Thymus (tissue), 11 donors: Measurements from ENCODE around the gene SAMHD1. TPM values are rescaled to one million over a fixed set of nuclear protein-coding genes. Genes with fewer than 3 reads are reported as not detected.

Experiments used
- DNase-seq, 9 donors: peaks; one replicate each; pipeline ENCODE4 v3.0.0-alpha.2; 2013; ENCODE audit warnings: low spot score in 9 of 9, low read depth in 6 of 9, missing footprints in 1 of 9
- H3K27ac ChIP-seq, 2 donors: one replicate each; pipeline ENCODE4 v1.5.1; 2013; ENCODE audit warnings: control low read depth in 1 of 2, low read depth in 1 of 2, low read length in 1 of 2, mild to moderate bottlenecking in 1 of 2, moderate library complexity in 1 of 2
- H3K27me3 ChIP-seq, 2 donors: one replicate each; pipeline ENCODE4 v1.5.1; 2013; ENCODE audit warnings: low read length in 1 of 2; ENCODE audit not compliant: control insufficient read depth in 2 of 2, insufficient read depth in 1 of 2
- H3K36me3 ChIP-seq, 2 donors: one replicate each; pipeline ENCODE4 v1.5.1; 2013; ENCODE audit warnings: low read length in 1 of 2, mild to moderate bottlenecking in 1 of 2, moderate library complexity in 1 of 2; ENCODE audit not compliant: control insufficient read depth in 2 of 2, insufficient read depth in 2 of 2
- H3K4me1 ChIP-seq, 2 donors: one replicate each; pipeline ENCODE4 v1.5.1; 2013; ENCODE audit warnings: low read length in 2 of 2; ENCODE audit not compliant: control insufficient read depth in 2 of 2, insufficient read depth in 2 of 2
- H3K4me3 ChIP-seq, 2 donors: one replicate each; pipeline ENCODE4 v1.5.1; 2013; ENCODE audit warnings: low read length in 2 of 2, control low read depth in 1 of 2, mild to moderate bottlenecking in 1 of 2
- H3K9me3 ChIP-seq, 2 donors: one replicate each; pipeline ENCODE4 v1.5.1; 2013; ENCODE audit warnings: low read length in 1 of 2, mild to moderate bottlenecking in 1 of 2; ENCODE audit not compliant: control insufficient read depth in 2 of 2, insufficient read depth in 1 of 2
- WGBS: extraction: QIAGEN DNeasy Blood & Tissue Kit; methylation state at CpG from one replicate; pipeline ENCODE4 v1.1.7; 2013; 5-methylcytosine and 5-hydroxymethylcytosine counted together
- polyA plus RNA-seq: library from polyadenylated mRNA; stranded (reverse); fragments of 200-250 nt; gene quantifications from one replicate; pipeline ENCODE4 v1.2.3, GENCODE V29; 2013
- total RNA-seq: library from RNA; stranded (reverse); fragments of 120-200 nt; gene quantifications from one replicate; pipeline ENCODE4 v1.2.4, GENCODE V29; 2013
- donor health status: healthy.

The SAMHD1 gene
- total and polyA plus RNA-seq, 2 donors = 45.3 to 86.2 TPM

DNA sequence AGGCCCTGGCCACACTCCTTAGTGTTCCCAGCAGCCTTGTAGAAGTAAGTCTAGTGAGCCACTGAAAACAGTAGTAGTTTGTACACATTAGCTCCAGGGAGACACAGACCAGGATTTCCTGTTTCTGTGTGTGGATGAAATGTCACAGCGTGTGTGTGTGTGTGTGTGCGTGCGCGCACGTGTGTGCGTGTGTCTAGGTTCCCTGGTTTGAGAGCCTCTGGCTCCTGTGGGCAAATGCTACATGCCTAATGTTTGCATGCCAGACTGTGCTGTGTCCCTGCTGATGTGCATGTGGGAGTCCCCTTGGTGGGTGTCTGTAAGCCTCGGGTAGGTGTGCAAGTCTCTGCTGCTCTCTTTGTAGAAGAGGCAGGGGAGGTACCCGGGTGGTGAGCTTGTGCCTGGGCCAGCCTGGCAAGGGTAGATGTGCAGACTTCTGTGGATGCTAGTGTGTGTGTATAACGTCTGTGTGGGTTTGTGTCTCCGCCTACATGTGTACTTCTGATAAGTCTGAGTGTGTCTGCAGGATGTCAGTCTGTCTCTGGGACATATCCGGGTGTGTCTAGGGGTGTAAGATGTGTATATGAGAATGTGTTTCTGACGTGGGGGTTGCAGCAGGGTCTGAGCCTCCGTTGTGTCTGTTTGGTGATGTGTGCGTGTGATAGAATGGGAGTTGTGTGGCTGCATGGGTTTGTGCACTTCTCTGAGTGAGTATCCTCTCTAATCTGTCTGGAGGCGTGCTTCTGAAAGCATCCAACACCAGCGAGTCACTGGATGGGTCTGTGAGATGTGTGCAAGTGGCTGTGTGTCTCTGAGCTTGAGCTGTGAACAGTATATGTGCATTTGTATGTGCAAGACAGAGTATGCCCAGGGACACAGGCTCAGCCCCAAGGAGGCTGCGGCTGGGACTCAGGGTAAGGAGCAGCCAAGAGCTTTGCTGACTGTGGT is 94.5 kb downstream of the SAMHD1 start:
- H3K36me3 ChIP-seq = no peaks in the 10 kb centered on the region
- H3K4me1 ChIP-seq = peaks cover 0 to 27% of the 10 kb centered on the region in 2 donors

DNA sequence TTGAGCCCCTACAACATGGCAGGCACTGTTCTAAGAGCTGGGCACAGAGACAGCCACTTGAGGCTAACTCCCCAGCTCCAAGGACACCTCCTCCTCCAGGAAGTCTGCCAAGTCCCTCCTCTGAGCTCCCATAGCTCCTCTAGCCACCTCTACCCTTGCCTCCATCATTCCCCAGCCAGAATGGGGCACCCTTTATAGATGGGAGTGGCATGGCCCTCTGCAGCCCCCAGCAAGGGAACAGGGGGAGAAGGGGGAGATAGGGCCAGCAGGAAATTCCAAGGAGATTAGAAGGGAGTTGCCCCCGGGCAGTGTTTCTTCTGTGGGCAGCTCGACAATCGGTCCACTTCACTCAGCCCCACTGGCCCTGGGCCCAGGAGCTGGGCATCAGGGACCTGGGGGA is 95.3 kb downstream of the SAMHD1 start:
- H3K4me1 ChIP-seq = peaks cover 0 to 23% of the 10 kb centered on the region in 2 donors
- H3K4me3 ChIP-seq = no peak overlapping the region
- peak overlapping the region; percentile 44 to 68 for H3K27ac ChIP-seq
- peaks cover 0 to 7% of the 10 kb centered on the region in 2 donors for H3K27me3 ChIP-seq
- no peaks in the 10 kb centered on the region for H3K36me3 ChIP-seq
- DNase-seq = no peak
- WGBS = 95% methylated on average over 3 of the region's 3 CpGs
- H3K9me3 ChIP-seq = no peaks in the 10 kb centered on the region

More for the DNA sequence above, 94.5 kb downstream of the SAMHD1 start:
- Histone ChIP-seq H3K27ac (peak overlapping the region; percentile 44 to 68), H3K4me3 (no peak overlapping the region), H3K27me3 (peaks cover 0 to 14% of the 10 kb centered on the region in 2 donors), H3K9me3 (no peaks in the 10 kb centered on the region)
- peak in 6 of 9 donors; percentile 44 to 87 (median 62) for DNase-seq
- 64% methylated on average over 17 of the region's 17 CpGs for WGBS

DNA sequence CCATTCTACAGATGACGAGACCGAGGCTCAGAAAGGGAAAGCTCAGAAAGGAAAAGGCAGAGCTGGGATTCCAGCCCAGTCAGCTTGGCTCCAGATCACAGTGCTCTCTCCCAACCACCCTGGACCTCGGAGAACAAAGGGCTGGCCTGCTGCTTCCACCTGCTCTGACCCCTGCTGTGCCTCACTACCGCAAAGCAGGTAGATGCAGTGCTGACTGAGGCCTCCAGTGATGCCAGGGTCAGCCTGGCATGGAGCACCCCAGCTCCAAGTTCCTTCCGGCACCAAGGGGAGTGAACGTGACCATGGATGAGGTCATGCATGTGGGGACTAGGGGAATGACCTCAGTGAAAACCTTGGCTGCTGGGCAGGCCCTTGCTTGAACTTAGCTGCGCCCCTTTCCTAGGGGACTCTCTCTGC is 96.3 kb downstream of the SAMHD1 start:
- Histone ChIP-seq H3K4me1 (peaks cover 0 to 18% of the 10 kb centered on the region in 2 donors), H3K27me3 (no peaks in the 10 kb centered on the region), H3K36me3 (no peaks in the 10 kb centered on the region), H3K9me3 (peaks cover 0 to 3% of the 10 kb centered on the region in 2 donors), H3K4me3 (no peak overlapping the region), H3K27ac (peak overlapping the region in 1 of 2 donors; percentile 32)
- 93% methylated on average over 7 of the region's 7 CpGs for whole genome bisulfite sequencing
- DNase-seq = no peak

DNA sequence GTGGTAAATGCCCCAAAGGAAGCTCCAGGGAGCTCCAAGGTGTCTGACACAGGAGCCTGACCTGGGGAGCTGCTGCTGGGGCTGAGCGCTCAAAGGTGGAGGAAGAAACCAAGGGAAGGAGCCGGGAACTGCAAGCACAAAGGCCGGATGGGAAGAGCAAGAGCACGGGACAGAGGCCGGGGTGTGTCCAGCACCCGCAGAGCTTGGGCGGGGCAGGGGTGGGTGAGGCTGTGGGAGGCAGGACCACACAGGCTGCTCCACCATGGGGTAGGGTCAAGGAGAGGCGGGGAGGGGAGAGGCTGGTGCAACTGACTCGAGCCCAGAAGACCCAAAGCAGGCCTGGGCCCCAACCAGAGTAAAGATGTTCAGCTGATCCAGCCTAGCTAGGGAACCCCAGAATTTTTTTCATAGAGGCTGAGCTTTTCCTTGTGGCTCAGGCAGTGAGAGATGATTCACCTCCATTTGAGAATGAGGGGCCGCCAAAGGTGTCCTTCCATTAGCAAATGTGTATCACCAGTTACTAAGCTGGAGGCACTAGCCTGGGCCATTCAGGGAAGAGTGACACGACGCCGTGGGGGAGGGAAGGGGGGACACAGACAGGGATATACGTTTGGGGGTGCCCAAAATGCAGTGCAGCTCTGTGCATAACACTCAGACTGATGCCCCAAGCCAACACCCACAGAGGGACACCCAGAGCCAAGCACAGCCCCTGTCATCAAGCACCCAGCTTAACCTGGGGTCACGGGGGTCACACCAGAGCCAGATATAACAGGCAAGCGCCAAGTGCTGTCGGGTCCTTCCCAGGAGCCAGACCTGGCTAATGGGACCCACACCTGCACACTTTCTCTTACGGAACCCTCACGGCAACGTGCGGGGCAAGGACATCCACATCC is 96.9 kb downstream of the SAMHD1 start:
- Histone ChIP-seq H3K36me3 (no peaks in the 10 kb centered on the region), H3K4me1 (peaks cover 0 to 18% of the 10 kb centered on the region in 2 donors), H3K9me3 (peaks cover 0 to 3% of the 10 kb centered on the region in 2 donors), H3K27ac (no peak overlapping the region), H3K27me3 (no peaks in the 10 kb centered on the region), H3K4me3 (no peak overlapping the region)
- no peak for DNase-seq
- WGBS = 96% methylated on average over 21 of the region's 21 CpGs

DNA sequence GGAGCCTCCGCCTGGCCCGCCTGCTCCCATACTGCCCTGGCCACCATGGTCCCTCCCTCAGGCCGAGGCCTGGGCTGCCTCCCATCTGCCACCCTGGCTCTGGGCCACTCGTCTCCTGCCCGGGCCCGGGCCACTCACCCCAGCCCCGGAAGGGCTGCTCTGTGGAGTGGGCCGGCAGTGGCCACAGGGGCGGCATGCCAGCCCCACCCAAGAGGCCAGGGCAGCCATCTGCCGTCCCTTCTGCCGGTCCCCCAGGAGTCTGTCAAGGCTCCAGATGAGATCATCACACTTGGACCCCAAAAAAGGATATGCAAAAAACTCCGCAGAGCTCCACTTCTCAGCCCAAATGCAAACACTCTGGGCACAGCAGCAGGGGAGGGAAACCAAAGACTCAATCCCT is 99.3 kb downstream of the SAMHD1 start:
- DNase-seq = no peak
- Histone ChIP-seq H3K4me1 (peaks cover 0 to 17% of the 10 kb centered on the region in 2 donors), H3K36me3 (no peaks in the 10 kb centered on the region), H3K9me3 (peaks cover 0 to 3% of the 10 kb centered on the region in 2 donors), H3K4me3 (no peak overlapping the region), H3K27ac (no peak overlapping the region), H3K27me3 (no peaks in the 10 kb centered on the region)
- WGBS = 94% methylated on average over 12 of the region's 12 CpGs

DNA sequence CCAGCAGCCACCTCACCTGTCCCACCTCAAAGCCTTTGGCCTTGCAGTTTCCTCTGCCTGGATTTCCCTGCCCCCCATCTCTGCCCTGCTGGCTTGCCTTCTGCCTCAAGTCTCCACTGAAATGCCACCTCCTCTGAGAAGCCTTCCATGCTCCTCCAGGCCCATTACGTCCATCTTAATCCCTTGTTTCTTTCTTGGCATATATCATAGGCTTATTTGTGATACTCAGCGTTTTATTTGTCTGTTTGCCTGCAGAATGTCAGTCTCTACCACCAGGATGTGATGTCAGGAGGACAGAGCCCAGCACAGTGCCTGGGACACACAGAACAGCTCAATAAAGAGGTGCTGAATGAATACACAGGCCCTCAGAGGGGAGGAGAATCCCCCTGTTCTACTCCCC is 100.0 kb downstream of the SAMHD1 start:
- peaks cover 0 to 10% of the 10 kb centered on the region in 2 donors for H3K4me1 ChIP-seq
- 96% methylated on average over 2 of the region's 2 CpGs for WGBS
- no peaks in the 10 kb centered on the region for H3K27me3 ChIP-seq

DNA sequence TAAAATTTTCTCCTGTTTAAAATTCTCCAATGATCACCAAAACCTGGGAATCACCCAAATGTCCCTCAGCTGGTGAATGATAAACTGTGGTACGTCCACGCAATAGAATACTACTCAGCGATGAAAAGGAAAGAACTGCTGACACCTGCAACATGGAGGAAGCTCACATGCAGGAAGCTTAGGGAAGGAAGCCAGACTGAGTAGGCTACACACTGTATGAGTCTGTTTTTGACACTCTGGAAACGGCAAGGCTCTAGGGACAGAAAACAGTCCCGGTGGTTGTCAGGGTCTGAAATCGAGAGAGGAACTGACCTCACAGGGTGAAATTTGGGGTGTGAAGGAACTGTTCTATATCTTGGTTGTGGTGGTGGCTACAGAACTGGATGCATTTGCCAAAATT is 100.7 kb downstream of the SAMHD1 start:
- DNase-seq = no peak

More for the DNA sequence above, 100.0 kb downstream of the SAMHD1 start:
- no peaks in the 10 kb centered on the region for H3K36me3 ChIP-seq
- DNase-seq = no peak
- H3K4me3 ChIP-seq = no peak overlapping the region
- H3K27ac ChIP-seq = no peak overlapping the region
- peaks cover 0 to 3% of the 10 kb centered on the region in 2 donors for H3K9me3 ChIP-seq

DNA sequence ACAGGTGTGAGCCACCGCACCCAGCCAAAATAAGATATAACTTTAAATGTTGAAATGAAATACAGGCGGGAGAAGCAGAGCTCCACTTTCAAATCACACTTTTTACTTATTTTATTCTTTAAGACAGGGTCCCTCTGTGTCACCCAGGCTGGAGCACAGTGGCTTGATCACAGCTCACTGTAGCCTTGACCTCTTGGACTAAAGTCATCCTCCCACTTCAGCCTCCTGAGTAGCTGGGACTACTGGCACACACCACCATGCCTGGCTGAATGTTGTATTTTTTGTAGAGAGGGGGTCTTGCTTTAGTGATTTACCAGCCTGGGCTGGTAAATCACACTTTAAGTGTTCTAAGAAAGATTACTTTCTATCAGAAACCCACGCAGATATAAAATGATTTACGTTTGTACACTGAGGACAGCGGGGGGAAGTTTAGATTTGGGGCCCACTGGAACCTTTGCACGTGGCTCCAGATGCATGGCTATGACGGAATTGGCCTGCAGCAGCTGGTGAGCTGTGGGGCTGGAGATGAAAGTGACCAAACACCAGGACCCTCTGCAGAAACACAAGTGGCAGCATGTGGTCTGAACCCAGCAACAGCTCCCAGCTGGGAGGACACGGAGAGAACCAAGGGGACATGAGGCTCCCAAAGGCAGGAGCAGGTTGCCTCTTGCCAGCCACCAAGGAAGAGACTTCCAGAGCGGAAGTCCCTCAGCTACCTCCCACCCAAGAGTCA is 102.0 kb downstream of the SAMHD1 start:
- Histone ChIP-seq H3K27me3 (no peaks in the 10 kb centered on the region), H3K4me1 (no peaks in the 10 kb centered on the region)
- 97% methylated on average over 9 of the region's 9 CpGs for WGBS

More for the DNA sequence above, 100.7 kb downstream of the SAMHD1 start:
- Histone ChIP-seq H3K9me3 (peaks cover 0 to 3% of the 10 kb centered on the region in 2 donors), H3K27me3 (no peaks in the 10 kb centered on the region), H3K4me1 (peaks cover 0 to 3% of the 10 kb centered on the region in 2 donors), H3K27ac (no peak overlapping the region), H3K36me3 (no peaks in the 10 kb centered on the region), H3K4me3 (no peak overlapping the region)
- 93% methylated on average over 6 of the region's 6 CpGs for WGBS

More for the DNA sequence above, 102.0 kb downstream of the SAMHD1 start:
- DNase-seq = no peak
- Histone ChIP-seq H3K36me3 (no peaks in the 10 kb centered on the region), H3K4me3 (no peak overlapping the region), H3K9me3 (peaks cover 0 to 3% of the 10 kb centered on the region in 2 donors), H3K27ac (no peak overlapping the region)
